Subcutaneous abdominal adipose tissue (tissue), 5 donors: Measurements from ENCODE around the gene AP3B1.

Experiments
- H3K27ac ChIP-seq: one replicate; pipeline ENCODE4 v1.7.0; 2013; ENCODE audit warnings: low read depth, mild to moderate bottlenecking, inconsistent platforms, low read length, moderate library complexity
- H3K27me3 ChIP-seq, 5 donors: one replicate each; pipeline ENCODE4 v1.7.0; 2013; ENCODE audit warnings: low read length in 5 of 5, inconsistent platforms in 1 of 5; ENCODE audit not compliant: control insufficient read depth in 5 of 5, insufficient read depth in 4 of 5
- H3K36me3 ChIP-seq, 5 donors: one replicate each; pipeline ENCODE4 v1.7.0; 2013; ENCODE audit warnings: low read length in 5 of 5; ENCODE audit not compliant: control insufficient read depth in 5 of 5, insufficient read depth in 5 of 5
- H3K4me1 ChIP-seq, 5 donors: one replicate each; pipeline ENCODE4 v1.7.0; 2013; ENCODE audit warnings: low read length in 5 of 5, mild to moderate bottlenecking in 3 of 5, moderate library complexity in 1 of 5; ENCODE audit not compliant: control insufficient read depth in 5 of 5, insufficient read depth in 5 of 5
- H3K4me3 ChIP-seq, 5 donors: one replicate each; pipeline ENCODE4 v1.7.0; 2013; ENCODE audit warnings: low read length in 5 of 5, low read depth in 1 of 5
- H3K9ac ChIP-seq, 5 donors: one replicate each; pipeline ENCODE4 v1.7.0; 2013; ENCODE audit warnings: low read length in 5 of 5, mild to moderate bottlenecking in 4 of 5, moderate library complexity in 3 of 5
- H3K9me3 ChIP-seq, 5 donors: one replicate each; pipeline ENCODE4 v1.7.0; 2013; ENCODE audit warnings: low read length in 5 of 5; ENCODE audit not compliant: control insufficient read depth in 5 of 5
- donor health status: healthy.
- donor health status: healthy.
- donor health status: healthy.
- donor health status: healthy.
- donor health status: healthy.

AP3B1 gene

GRCh38 chr5:77983482-77984199 lies 310.9 kb downstream of the AP3B1 start:
- no peaks in the 10 kb centered on the region for H3K4me1 ChIP-seq
- no peak overlapping the region for H3K4me3 ChIP-seq

GRCh38 chr5:77981820-77982219 lies 312.7 kb downstream of the AP3B1 start:
- H3K27ac ChIP-seq = no peak overlapping the region
- no peaks in the 10 kb centered on the region for H3K36me3 ChIP-seq
- H3K27me3 ChIP-seq = peaks cover 0 to 6% (median 0%) of the 10 kb centered on the region in 5 donors
- no peaks in the 10 kb centered on the region for H3K9me3 ChIP-seq
- H3K4me3 ChIP-seq = no peak overlapping the region
- H3K4me1 ChIP-seq = no peaks in the 10 kb centered on the region
- no peak overlapping the region for H3K9ac ChIP-seq

More at GRCh38 chr5:77983482-77984199, 310.9 kb downstream of the AP3B1 start:
- H3K36me3 ChIP-seq = no peaks in the 10 kb centered on the region
- no peak overlapping the region for H3K27ac ChIP-seq
- H3K9me3 ChIP-seq = no peaks in the 10 kb centered on the region
- peaks cover 0 to 6% (median 0%) of the 10 kb centered on the region in 5 donors for H3K27me3 ChIP-seq
- H3K9ac ChIP-seq = no peak overlapping the region

- Histone ChIP-seq H3K27ac (no peak overlapping the region), H3K36me3 (no peaks in the 10 kb centered on the region), H3K4me1 (peaks cover 4 to 19% (median 17%) of the 10 kb centered on the region in 5 donors), H3K27me3 (peaks cover 14 to 24% (median 20%) of the 10 kb centered on the region in 5 donors), H3K4me3 (no peak overlapping the region), H3K9ac (no peak overlapping the region), H3K9me3 (no peaks in the 10 kb centered on the region)
Observed at GRCh38 chr5:77974576-77974975, 319.9 kb downstream of the AP3B1 start.

- Histone ChIP-seq H3K36me3 (no peaks in the 10 kb centered on the region), H3K4me3 (peak overlapping the region; percentile 54 to 64 (median 59)), H3K27ac (no peak overlapping the region), H3K27me3 (peaks cover 14 to 30% (median 20%) of the 10 kb centered on the region in 5 donors), H3K4me1 (peaks cover 4 to 19% (median 17%) of the 10 kb centered on the region in 5 donors), H3K9me3 (no peaks in the 10 kb centered on the region), H3K9ac (no peak overlapping the region)
Observed at GRCh38 chr5:77973253-77973609, 321.3 kb downstream of the AP3B1 start.

GRCh38 chr5:77972469-77973252 lies 321.8 kb downstream of the AP3B1 start:
- no peaks in the 10 kb centered on the region for H3K36me3 ChIP-seq
- H3K4me1 ChIP-seq = peaks cover 4 to 19% (median 17%) of the 10 kb centered on the region in 5 donors
- no peak overlapping the region for H3K27ac ChIP-seq
- peaks cover 14 to 30% (median 20%) of the 10 kb centered on the region in 5 donors for H3K27me3 ChIP-seq
- peak overlapping the region; percentile 54 to 64 (median 59) for H3K4me3 ChIP-seq
- H3K9me3 ChIP-seq = no peaks in the 10 kb centered on the region
- peak overlapping the region in 3 of 5 donors; percentile 4 to 20 (median 20) for H3K9ac ChIP-seq

- Histone ChIP-seq H3K9ac (peak overlapping the region in 1 of 5 donors; percentile 20), H3K4me1 (peaks cover 4 to 19% (median 17%) of the 10 kb centered on the region in 5 donors), H3K9me3 (no peaks in the 10 kb centered on the region), H3K27ac (no peak overlapping the region), H3K4me3 (peak overlapping the region; percentile 5 to 64 (median 58)), H3K27me3 (peaks cover 14 to 30% (median 20%) of the 10 kb centered on the region in 5 donors), H3K36me3 (no peaks in the 10 kb centered on the region)
Observed at GRCh38 chr5:77971776-77972468, 322.6 kb downstream of the AP3B1 start.

GRCh38 chr5:77970891-77971290 lies 323.6 kb downstream of the AP3B1 start:
- Histone ChIP-seq H3K27ac (no peak overlapping the region), H3K9ac (no peak overlapping the region), H3K9me3 (no peaks in the 10 kb centered on the region), H3K27me3 (peaks cover 14 to 30% (median 20%) of the 10 kb centered on the region in 5 donors), H3K36me3 (no peaks in the 10 kb centered on the region), H3K4me3 (no peak overlapping the region), H3K4me1 (peaks cover 4 to 19% (median 17%) of the 10 kb centered on the region in 5 donors)

GRCh38 chr5:77963795-77964194 lies 330.7 kb downstream of the AP3B1 start:
- Histone ChIP-seq H3K27me3 (peaks cover under 1 to 17% (median 11%) of the 10 kb centered on the region in 5 donors), H3K4me1 (no peaks in the 10 kb centered on the region), H3K4me3 (no peak overlapping the region), H3K9ac (no peak overlapping the region), H3K36me3 (no peaks in the 10 kb centered on the region), H3K27ac (no peak overlapping the region), H3K9me3 (no peaks in the 10 kb centered on the region)

- Histone ChIP-seq H3K4me1 (peaks cover 0 to 7% (median 3%) of the 10 kb centered on the region in 5 donors), H3K27ac (no peak overlapping the region), H3K27me3 (peaks cover 10 to 29% (median 27%) of the 10 kb centered on the region in 5 donors), H3K4me3 (no peak overlapping the region), H3K36me3 (no peaks in the 10 kb centered on the region), H3K9me3 (no peaks in the 10 kb centered on the region), H3K9ac (no peak overlapping the region)
Observed at GRCh38 chr5:77960863-77961396, 333.6 kb downstream of the AP3B1 start.
